GM15510 (cell line): ENCODE results near the gene BOK.

ENCODE experiments used
- POLR2A ChIP-seq: IDR thresholded peaks from 3 replicates; pipeline ENCODE4 v1.6.1; 2011; ENCODE audit warnings: borderline replicate concordance; ENCODE audit not compliant: insufficient read length; ENCODE audit errors: extremely low read depth

The BOK gene

GRCh38 chr2:241547781-241548450 is 10.6 kb upstream of the BOK start:
- no peak for TF ChIP-seq POLR2A

GRCh38 chr2:241548451-241548835 is 10.1 kb upstream of the BOK start:
- TF ChIP-seq POLR2A = no peak

GRCh38 chr2:241550616-241551580 is 7.6 kb upstream of the BOK start:
- TF ChIP-seq POLR2A = no peak

- no peak for TF ChIP-seq POLR2A
Observed at GRCh38 chr2:241551599-241551997, 6.9 kb upstream of the BOK start.

GRCh38 chr2:241551998-241552737 is 6.4 kb upstream of the BOK start:
- TF ChIP-seq POLR2A = no peak

- TF ChIP-seq POLR2A = no peak
Observed at GRCh38 chr2:241553512-241553830, 5.1 kb upstream of the BOK start.

- no peak for TF ChIP-seq POLR2A
Observed at GRCh38 chr2:241553981-241554380, 4.6 kb upstream of the BOK start.

GRCh38 chr2:241554610-241555322 is 3.8 kb upstream of the BOK start:
- TF ChIP-seq POLR2A = no peak

- no peak for TF ChIP-seq POLR2A
Observed at GRCh38 chr2:241555711-241556110, 2.8 kb upstream of the BOK start.

GRCh38 chr2:241556746-241557145 is 1.8 kb upstream of the BOK start:
- TF ChIP-seq POLR2A = no peak

GRCh38 chr2:241559323-241560161 is 997 bp downstream of the BOK start:
- no peak for TF ChIP-seq POLR2A

- TF ChIP-seq POLR2A = no peak
Observed at GRCh38 chr2:241560162-241560882, 1.8 kb downstream of the BOK start.

GRCh38 chr2:241560883-241561474 is 2.4 kb downstream of the BOK start:
- no peak for TF ChIP-seq POLR2A
